IPS-NIHi7 (cell line): ENCODE data around the gene CSKMT.
"Not testable (repeated sequence)": the region's sequence is repeated elsewhere in the genome, so short reads cannot be mapped to it uniquely, and the experiment has no call there.

ENCODE experiments used
- DNase-seq: peaks from one replicate; pipeline ENCODE4 v3.0.0; 2012; ENCODE audit warnings: mixed read lengths; ENCODE audit errors: extremely low spot score

The CSKMT gene

GRCh38 chr11:62654297-62654696 is 10.8 kb upstream of the CSKMT start:
- DNase-seq = no peak

- DNase-seq = no peak
Measured at GRCh38 chr11:62656796-62657429, 8.2 kb upstream of the CSKMT start.

DNA sequence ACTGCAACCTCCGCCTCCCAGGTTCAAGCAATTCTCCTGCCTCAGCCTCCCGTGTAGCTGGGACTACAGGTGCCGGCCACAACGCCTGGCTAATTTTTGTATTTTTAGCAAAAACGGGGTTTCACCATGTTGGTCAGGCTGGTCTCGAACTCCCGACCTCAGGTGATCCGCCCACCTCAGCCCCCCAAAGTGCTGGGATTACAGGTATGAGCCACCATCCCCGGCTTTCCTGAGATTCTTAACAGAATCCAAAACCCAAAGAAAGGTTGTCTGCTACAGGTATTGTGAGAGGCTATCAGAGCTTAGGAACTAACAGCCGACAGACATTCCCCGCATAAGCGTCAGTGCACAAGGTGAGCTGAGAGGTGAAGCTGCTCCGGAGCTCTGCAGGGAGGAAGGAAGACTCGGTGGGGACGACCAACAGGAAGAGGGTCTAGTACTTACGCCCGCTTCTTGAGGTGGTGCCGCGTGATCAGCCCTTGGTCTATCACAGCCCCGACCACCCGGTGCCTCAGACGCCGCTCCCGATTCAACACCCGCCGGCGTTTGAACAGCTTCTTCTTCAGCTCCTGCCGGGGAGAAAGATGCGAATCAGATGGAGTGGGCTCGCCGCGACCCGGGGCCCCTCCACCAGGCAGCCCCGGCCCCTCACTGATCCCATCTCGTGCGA is 572 bp upstream of the CSKMT start:
- DNase-seq = peak; percentile 62

DNA sequence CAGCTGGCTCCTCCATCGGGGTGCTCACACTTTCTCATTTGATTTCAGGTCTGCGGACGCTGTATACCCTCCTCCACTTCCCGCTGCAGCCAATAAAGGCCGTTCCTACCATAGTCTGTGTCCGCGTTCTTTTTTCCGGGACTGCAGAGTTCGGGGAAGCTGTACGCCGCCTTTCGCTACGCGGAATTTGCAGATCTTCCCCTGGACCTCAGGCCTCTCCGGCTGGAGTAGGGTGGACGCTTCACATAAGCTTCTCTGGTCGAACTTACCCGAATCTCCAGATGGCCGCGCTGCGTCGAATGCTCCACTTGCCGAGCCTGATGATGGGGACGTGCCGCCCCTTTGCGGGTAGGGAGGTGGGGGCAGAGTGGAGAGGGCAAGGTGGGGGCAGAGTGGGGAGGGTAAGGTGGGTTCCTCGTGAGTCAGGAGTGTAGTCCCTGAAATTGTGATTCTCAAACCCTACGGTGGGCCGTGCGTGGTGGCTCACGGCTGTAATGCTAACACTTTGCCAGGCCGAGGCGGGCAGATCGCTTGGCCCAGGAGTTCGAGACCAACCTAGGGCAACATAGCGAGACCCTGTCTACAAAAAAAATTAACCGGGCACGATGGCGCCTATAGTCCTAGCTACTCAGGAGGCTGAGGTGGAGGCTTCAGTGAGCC is 617 bp downstream of the CSKMT start:
- peak; percentile 15 for DNase-seq

- DNase-seq = no peak
Measured at GRCh38 chr11:62666259-62666926, 1.3 kb downstream of the CSKMT start.

- DNase-seq = no peak
Measured at GRCh38 chr11:62667460-62667859, 2.3 kb downstream of the CSKMT start.

DNA sequence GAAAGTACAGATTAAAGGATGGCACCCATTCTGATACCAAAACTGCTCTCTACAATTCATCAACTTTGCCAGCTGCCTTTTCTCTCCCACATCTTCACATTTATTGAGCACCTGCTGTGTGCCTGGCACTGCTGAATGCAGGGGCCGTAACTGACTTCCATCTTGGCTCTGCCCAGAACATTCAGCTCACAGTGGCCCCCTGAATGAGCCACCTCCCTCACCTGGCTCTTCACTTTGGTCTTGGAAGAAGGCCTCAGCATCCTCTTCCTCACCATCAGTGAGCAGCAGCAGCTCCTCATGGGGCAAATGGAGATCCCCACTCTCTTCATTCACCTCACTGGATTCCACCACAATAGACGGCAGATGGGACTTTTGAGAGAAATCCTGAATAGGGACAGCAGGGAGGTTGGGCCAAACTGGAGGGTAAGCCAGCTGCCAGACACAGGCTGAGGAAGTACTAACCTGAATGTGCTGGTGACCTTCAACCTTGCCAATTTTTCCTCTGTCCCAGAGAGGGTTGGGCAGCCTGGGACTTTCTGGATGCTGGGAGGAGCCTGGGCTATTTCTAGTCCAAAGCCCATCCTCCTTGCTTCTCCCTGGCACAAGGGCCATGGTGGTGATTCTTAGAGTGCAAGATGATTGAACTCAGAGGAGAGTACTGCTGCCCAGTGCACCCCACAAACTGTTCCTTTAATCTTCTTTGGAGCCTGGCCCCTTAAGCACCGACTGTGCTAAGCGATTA is 4.5 kb downstream of the CSKMT start:
- no peak for DNase-seq

DNA sequence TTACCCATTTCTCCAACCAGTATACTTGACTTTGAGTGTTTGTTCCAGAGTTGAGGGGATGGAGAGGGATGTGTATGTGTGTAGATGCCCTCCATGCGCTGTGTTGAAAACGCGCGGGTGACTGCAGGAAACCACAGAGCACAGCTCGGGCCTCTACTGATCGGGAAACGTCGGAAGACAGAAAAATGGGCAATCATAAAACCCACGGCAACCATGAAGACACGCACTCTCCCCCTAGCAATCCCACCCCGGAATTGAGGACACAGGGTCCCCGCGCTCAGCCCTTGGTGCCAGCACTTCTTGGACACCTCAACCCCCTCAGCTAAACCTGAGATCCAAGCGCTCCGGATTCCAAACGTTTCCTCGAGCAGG is 6.1 kb downstream of the CSKMT start:
- no peak for DNase-seq

DNA sequence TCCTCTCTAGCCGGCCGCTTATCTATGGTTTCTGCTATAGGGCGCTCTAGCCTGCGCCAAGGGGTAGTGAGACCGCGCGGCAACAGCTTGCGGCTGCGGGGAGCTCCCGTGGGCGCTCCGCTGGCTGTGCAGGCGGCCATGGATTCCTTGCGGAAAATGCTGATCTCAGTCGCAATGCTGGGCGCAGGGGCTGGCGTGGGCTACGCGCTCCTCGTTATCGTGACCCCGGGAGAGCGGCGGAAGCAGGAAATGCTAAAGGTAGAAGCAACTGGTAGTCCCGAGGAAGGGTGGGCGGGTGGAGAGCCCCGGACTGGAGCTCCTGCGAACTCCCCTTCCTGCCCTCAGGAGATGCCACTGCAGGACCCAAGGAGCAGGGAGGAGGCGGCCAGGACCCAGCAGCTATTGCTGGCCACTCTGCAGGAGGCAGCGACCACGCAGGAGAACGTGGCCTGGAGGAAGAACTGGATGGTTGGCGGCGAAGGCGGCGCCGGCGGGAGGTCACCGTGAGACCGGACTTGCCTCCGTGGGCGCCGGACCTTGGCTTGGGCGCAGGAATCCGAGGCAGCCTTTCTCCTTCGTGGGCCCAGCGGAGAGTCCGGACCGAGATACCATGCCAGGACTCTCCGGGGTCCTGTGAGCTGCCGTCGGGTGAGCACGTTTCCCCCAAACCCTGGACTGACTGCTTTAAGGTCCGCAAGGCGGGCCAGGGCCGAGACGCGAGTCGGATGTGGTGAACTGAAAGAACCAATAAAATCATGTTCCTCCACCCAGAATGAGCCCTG is 6.7 kb downstream of the CSKMT start, which contains the start of the genes LBHD1 and UQCC3:
Gene LBHD1 (minus strand): TSS at position 660 of the 782 bp plus-strand sequence. CDS start 2,236 bp downstream, outside the sequence.
Gene UQCC3 (plus strand): TSS at position 66 of the 782 bp plus-strand sequence. CDS start 73 bp downstream, at position 139.
- peak; percentile 78 for DNase-seq

GRCh38 chr11:62673196-62673525 is 8.0 kb downstream of the CSKMT start:
- DNase-seq = no peak

- not testable (repeated sequence) for DNase-seq
Measured at GRCh38 chr11:62675415-62675814, 10.3 kb downstream of the CSKMT start.

- no peak for DNase-seq
Measured at GRCh38 chr11:62676698-62677097, 11.6 kb downstream of the CSKMT start.

DNA sequence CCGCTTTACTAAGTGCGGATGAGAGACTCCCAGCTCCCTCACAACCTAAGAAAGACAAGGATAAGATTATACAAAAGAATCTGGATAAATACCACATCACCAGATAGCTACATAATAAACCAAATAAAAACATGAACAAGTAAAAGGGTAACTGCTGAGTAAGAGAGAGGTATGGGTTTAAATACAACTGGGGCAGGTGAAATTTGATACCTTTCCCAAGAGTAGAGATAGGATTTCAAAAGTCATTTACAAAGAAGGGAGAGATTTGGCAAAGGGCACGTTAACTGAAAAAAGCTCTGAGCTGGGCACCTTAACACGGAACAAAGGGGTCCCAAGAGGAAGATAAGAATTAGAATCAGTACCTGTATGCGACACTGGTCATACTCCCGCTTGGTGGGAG is 12.0 kb downstream of the CSKMT start:
- DNase-seq = no peak

DNA sequence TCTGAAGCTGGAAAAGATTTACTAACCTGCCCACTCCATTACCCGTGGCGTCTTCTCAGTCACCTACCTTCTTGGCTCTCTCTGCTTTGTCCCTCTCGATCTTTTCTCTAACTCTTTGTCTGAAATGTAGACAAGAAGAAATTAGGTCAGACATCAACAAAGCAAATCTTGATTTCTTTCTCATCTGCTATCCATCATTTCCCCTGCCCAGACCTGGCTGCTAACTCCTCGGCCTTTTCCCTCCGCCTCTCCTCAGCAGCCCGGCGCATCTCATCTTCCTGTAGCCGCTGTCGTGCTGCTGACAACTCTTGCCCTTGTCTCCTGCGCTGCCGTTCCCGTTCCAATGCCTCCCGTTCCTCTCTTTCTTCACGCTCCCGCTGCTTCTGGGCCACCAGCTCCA is 12.6 kb downstream of the CSKMT start:
- no peak for DNase-seq

DNA sequence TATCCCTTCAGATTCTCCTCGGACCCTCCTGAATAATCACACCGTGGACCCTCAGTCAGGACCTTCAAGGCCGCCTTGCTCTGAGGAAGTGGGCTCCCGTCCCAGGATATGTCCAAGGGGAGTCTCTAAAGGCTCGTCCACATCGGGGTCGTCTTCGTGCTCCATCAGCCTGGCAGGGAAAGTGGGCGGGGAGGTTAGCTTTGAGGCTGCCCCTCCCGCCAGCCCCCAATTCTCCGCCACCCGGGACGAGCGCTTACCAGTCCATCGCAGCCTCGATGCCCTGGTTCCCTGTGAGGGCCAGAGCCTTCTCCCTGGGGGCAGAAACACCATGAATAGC is 13.3 kb downstream of the CSKMT start:
- DNase-seq = no peak

GRCh38 chr11:62678770-62679696 is 13.9 kb downstream of the CSKMT start, which contains the start of gene UBXN1:
UBXN1 (minus strand) TSS chr11:62679073; CDS start chr11:62678923, 150 bp downstream.
- peak; percentile 89 for DNase-seq

DNA sequence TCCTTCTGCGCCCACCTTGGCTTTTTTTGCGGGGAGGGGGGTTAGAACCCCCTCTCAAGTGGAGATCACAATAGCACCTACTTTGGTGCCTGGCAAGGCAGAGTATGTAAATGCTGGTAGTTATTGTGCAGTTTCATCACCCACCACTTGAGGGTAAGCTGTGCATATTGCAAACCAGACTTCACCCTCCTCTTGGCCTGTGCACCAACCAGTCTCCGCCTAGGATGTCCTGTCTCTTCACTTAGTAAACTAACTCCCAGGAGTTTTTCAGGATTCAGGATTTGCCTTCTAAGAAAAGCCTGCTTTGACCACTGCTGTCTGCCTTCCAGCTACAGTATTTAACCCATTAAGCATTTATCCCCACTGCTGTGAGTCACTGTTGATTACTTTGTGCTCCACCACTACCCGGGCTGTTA is 15.7 kb downstream of the CSKMT start:
- DNase-seq = no peak

DNA sequence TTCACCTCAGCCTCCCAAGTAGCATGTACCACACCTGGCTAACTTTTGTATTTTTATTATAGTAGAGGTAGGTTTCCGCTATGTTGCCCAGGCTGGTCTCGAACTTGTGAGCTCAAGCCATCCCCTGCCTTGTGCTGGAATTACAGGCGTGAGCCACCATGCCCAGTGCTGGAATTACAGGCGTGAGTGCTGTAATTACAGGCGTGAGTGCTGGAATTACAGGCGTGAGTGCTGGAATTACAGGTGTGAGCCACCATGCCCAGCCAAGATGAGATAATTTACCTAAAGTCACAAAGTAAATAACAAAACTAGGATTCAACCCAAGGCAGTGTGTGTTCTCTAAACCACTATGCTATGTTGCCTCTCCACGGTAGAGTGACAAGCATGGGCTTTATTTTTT is 17.4 kb downstream of the CSKMT start:
- DNase-seq = no peak

- DNase-seq = no peak
Measured at GRCh38 chr11:62687508-62688396, 22.6 kb downstream of the CSKMT start.
